Spleen (tissue), 11 donors: ENCODE measurements around the gene PCDHGC3. TPM values are rescaled to one million over a fixed set of nuclear protein-coding genes. Genes with fewer than 3 reads are reported as not detected.

Experiments used
- DNase-seq: peaks from one replicate; pipeline ENCODE4 v3.0.0-alpha.2; 2020
- H3K27ac ChIP-seq, 8 donors: fragments of 200-600 bp; sonication (generic) in 7 of 8; 1 replicate in 4 of 8; 2 replicates in 4 of 8; pipeline versions ENCODE4 v1.5.0 to v1.8.0; 2016 to 2021; ENCODE audit warnings: inconsistent platforms in 4 of 8, mild to moderate bottlenecking in 4 of 8, moderate library complexity in 1 of 8
- H3K27me3 ChIP-seq, 7 donors: fragments of 200-600 bp; sonication (generic) in 6 of 7; replicated peaks in 1 of 7; 1 replicate in 4 of 7; 2 replicates in 3 of 7; pipeline versions ENCODE4 v1.5.0 to v1.8.0; 2016 to 2021; ENCODE audit warnings: inconsistent platforms in 3 of 7, mild to moderate bottlenecking in 1 of 7
- H3K36me3 ChIP-seq, 6 donors: fragments of 200-600 bp; sonication (generic) in 5 of 6; 1 replicate in 4 of 6; 2 replicates in 2 of 6; pipeline versions ENCODE4 v1.5.0 to v1.8.0; 2016 to 2021; ENCODE audit warnings: inconsistent platforms in 2 of 6
- H3K4me1 ChIP-seq, 6 donors: fragments of 200-600 bp; sonication (generic) in 5 of 6; 1 replicate in 3 of 6; 2 replicates in 3 of 6; pipeline versions ENCODE4 v1.5.0 to v1.8.0; 2016 to 2021; ENCODE audit warnings: inconsistent platforms in 3 of 6
- H3K4me3 ChIP-seq, 8 donors: fragments of 200-600 bp; sonication (generic) in 7 of 8; 1 replicate in 4 of 8; 2 replicates in 4 of 8; pipeline versions ENCODE4 v1.5.0 to v1.8.0; 2016 to 2021; ENCODE audit warnings: inconsistent platforms in 4 of 8, mild to moderate bottlenecking in 4 of 8, moderate library complexity in 2 of 8
- H3K9me3 ChIP-seq, 8 donors: fragments of 200-600 bp; sonication (generic) in 7 of 8; 1 replicate in 4 of 8; 2 replicates in 4 of 8; pipeline versions ENCODE4 v1.5.0 to v1.8.0; 2016 to 2021; ENCODE audit warnings: inconsistent platforms in 4 of 8
- CTCF ChIP-seq, 11 experiments: fragments of 200-600 bp in 7 of 11; fragments of 450-650 bp in 4 of 11; sonication (generic) in 4 of 11; IDR thresholded peaks in 8 of 11; conservative IDR thresholded peaks in 3 of 11; 1 replicate in 7 of 11; 2 replicates in 4 of 11; pipeline versions ENCODE4 v1.4.0 to v1.8.0; 2016 to 2021; ENCODE audit warnings: antibody characterized with exemption in 11 of 11, inconsistent platforms in 4 of 11, mild to moderate bottlenecking in 1 of 11
- POLR2A ChIP-seq, 3 donors: fragments of 450-650 bp; IDR thresholded peaks; one replicate each; pipeline ENCODE4 v1.5.1; 2017; ENCODE audit warnings: antibody characterized with exemption in 3 of 3, mild to moderate bottlenecking in 1 of 3
- POLR2AphosphoS5 ChIP-seq, 3 donors: sonication (generic); formaldehyde crosslinking; IDR thresholded peaks; one replicate each; pipeline ENCODE4 v1.5.1; 2017; ENCODE audit warnings: antibody characterized with exemption in 3 of 3
- WGBS, 5 donors: extraction: QIAGEN DNeasy Blood & Tissue Kit in 3 of 5; methylation state at CpG; one replicate each; pipeline versions ENCODE4 v1.1.5 to v1.1.7; 2013 to 2018; 5-methylcytosine and 5-hydroxymethylcytosine counted together
- intact Hi-C: fragments of 100-400 bp; cut with DNase I; formaldehyde crosslinking; loops from one replicate; pipeline ENCODE4 v1.15.0; 2023; ENCODE audit warnings: low total_unique reads
- polyA plus RNA-seq, 3 donors: library from polyadenylated mRNA; stranded (reverse); fragments of 200-250 nt; gene quantifications; one replicate each; pipeline ENCODE4 v1.2.1, GENCODE V29; 2013
- total RNA-seq, 7 donors: library from RNA; depleted of rRNA in 3 of 7; stranded (reverse); fragments of >200 nt in 3 of 7; fragmentation: NEBNext Ultra II Directional in 4 of 7; extraction: Animal tissue kit (Norgen Biotek cat#: 25700) in 4 of 7; gene quantifications; one replicate each; pipeline versions ENCODE4 v1.1.0 to v1.2.1, GENCODE V29; 2016 to 2021
- donor health status: healthy with polysubstance abuse.
- donor health status: DM: no; HTN: no; CAD: no; lungs with moderate emphysema.
- donor health status: DM: no; HTN: no; CAD: no.
- donor health status: Bipolar disorder and iron deficiency.
- donor health status: healthy.
- donor health status: DM: no; HTN: no; CAD: no.
- donor health status: DM: yes; HTN: yes; CAD: no.

PCDHGC3 gene
- total and polyA plus RNA-seq, 10 donors: 7.0 to 26.7 (median 19.2) TPM

- 0 to 2% (median 1%) methylated on average over 18 to 58 of the region's 58 CpGs for WGBS, 5 donors
- Histone ChIP-seq H3K27ac (peak overlapping the region; percentile 22 to 85 (median 76)), H3K27me3 (peaks cover 0 to 48% (median 14%) of the 10 kb centered on the region in 7 donors), H3K4me1 (peaks cover 0 to 55% (median 35%) of the 10 kb centered on the region in 6 donors), H3K9me3 (no peaks in the 10 kb centered on the region), H3K4me3 (peak overlapping the region; percentile 31 to 69 (median 52)), H3K36me3 (no peaks in the 10 kb centered on the region)
- DNase-seq: no peak
- TF ChIP-seq POLR2A (IDR thresholded peaks at IDR 0.05): no peak
- peak; percentile 48 to 58 (median 54) for TF ChIP-seq POLR2AphosphoS5 (IDR thresholded peaks at IDR 0.05)
- no peak for TF ChIP-seq CTCF (IDR thresholded peaks at IDR 0.05 in 8 of 11, conservative IDR thresholded peaks at IDR 0.05 in 3 of 11)
- intact Hi-C loops: no loop called here
These were observed 556 bp downstream of the PCDHGC3 start for GRCh38 chr5:141476132-141476911.

GRCh38 chr5:141477044-141477575, 1.3 kb downstream of the PCDHGC3 start:
- Histone ChIP-seq H3K9me3 (no peaks in the 10 kb centered on the region), H3K36me3 (no peaks in the 10 kb centered on the region), H3K4me1 (peaks cover 0 to 55% (median 35%) of the 10 kb centered on the region in 6 donors), H3K4me3 (peak overlapping the region; percentile 31 to 69 (median 52)), H3K27ac (peak overlapping the region in 4 of 8 donors; percentile 74 to 85 (median 82)), H3K27me3 (peaks cover 0 to 48% (median 14%) of the 10 kb centered on the region in 7 donors)
- no peak for DNase-seq
- 17 to 40% (median 28%) methylated on average over 24 of the region's 24 CpGs for WGBS, 5 donors
- TF ChIP-seq POLR2A (IDR thresholded peaks at IDR 0.05): no peak
- no peak for TF ChIP-seq CTCF (IDR thresholded peaks at IDR 0.05 in 8 of 11, conservative IDR thresholded peaks at IDR 0.05 in 3 of 11)
- no peak for TF ChIP-seq POLR2AphosphoS5 (IDR thresholded peaks at IDR 0.05)
- intact Hi-C loops: no loop called here

GRCh38 chr5:141477815-141478214, 2.0 kb downstream of the PCDHGC3 start:
- Histone ChIP-seq H3K36me3 (no peaks in the 10 kb centered on the region), H3K4me1 (peaks cover 0 to 55% (median 35%) of the 10 kb centered on the region in 6 donors), H3K27me3 (peaks cover 0 to 54% (median 14%) of the 10 kb centered on the region in 7 donors), H3K9me3 (no peaks in the 10 kb centered on the region), H3K27ac (no peak overlapping the region), H3K4me3 (peak overlapping the region in 5 of 8 donors; percentile 12 to 69 (median 53))
- intact Hi-C loops: no loop called here
- 46 to 84% (median 55%) methylated on average over 12 to 13 of the region's 13 CpGs for WGBS, 5 donors
- no peak for DNase-seq
- TF ChIP-seq POLR2AphosphoS5 (IDR thresholded peaks at IDR 0.05) (no peak), CTCF (IDR thresholded peaks at IDR 0.05 in 8 of 11, conservative IDR thresholded peaks at IDR 0.05 in 3 of 11) (peak in 1 of 11 experiments; percentile 1)
